CD14-positive monocyte (primary cell): ENCODE data around the gene GNAZ. TPM values are rescaled to one million over a fixed set of nuclear protein-coding genes. Genes with fewer than 3 reads are reported as not detected.

Experiments
- DNase-seq, 3 donors: peaks; one replicate each; pipeline ENCODE4 v3.0.0-alpha.2; 2011 to 2022
- H2AFZ ChIP-seq: 2 replicates; pipeline ENCODE4 v1.6.0; 2012; ENCODE audit warnings: mild to moderate bottlenecking, low read depth, low read length, inconsistent platforms; ENCODE audit not compliant: insufficient read depth, poor library complexity, severe bottlenecking
- H3K27ac ChIP-seq, 2 donors: 1 replicate in 1 of 2; 2 replicates in 1 of 2; pipeline ENCODE4 v1.5.1; 2012 to 2013; ENCODE audit warnings: low read length in 2 of 2, control low read depth in 1 of 2, inconsistent platforms in 1 of 2, low read depth in 1 of 2, mild to moderate bottlenecking in 1 of 2
- H3K27me3 ChIP-seq, 2 donors: one replicate each; pipeline versions ENCODE4 v1.6.0 to v1.6.1; 2011 to 2013; ENCODE audit warnings: low read length in 2 of 2; ENCODE audit not compliant: control insufficient read depth in 2 of 2, insufficient read depth in 2 of 2
- H3K36me3 ChIP-seq, 2 donors: replicated peaks in 1 of 2; 1 replicate in 1 of 2; 2 replicates in 1 of 2; pipeline versions ENCODE4 v1.5.1 to v1.6.1; 2012 to 2013; ENCODE audit warnings: low read length in 2 of 2, control low read depth in 1 of 2, inconsistent platforms in 1 of 2, mild to moderate bottlenecking in 1 of 2; ENCODE audit not compliant: insufficient read depth in 2 of 2, control insufficient read depth in 1 of 2
- H3K4me1 ChIP-seq, 2 donors: 1 replicate in 1 of 2; 2 replicates in 1 of 2; pipeline versions ENCODE4 v1.5.1 to v1.6.1; 2012 to 2013; ENCODE audit warnings: low read length in 2 of 2, control low read depth in 1 of 2, inconsistent platforms in 1 of 2, mild to moderate bottlenecking in 1 of 2, moderate library complexity in 1 of 2; ENCODE audit not compliant: insufficient read depth in 2 of 2, control insufficient read depth in 1 of 2
- H3K4me2 ChIP-seq: replicated peaks from 2 replicates; pipeline ENCODE3; 2012; ENCODE audit warnings: low read length, moderate library complexity, mild to moderate bottlenecking; ENCODE audit not compliant: poor library complexity, severe bottlenecking; ENCODE audit errors: extremely low read depth
- H3K4me3 ChIP-seq, 3 experiments: fragments of 200-600 bp in 1 of 3; sonication (generic) in 1 of 3; replicated peaks in 1 of 3; 1 replicate in 2 of 3; 2 replicates in 1 of 3; pipeline ENCODE4 v1.5.1; 2011 to 2013; ENCODE audit warnings: low read length in 3 of 3, mild to moderate bottlenecking in 3 of 3, control low read depth in 2 of 3, low read depth in 2 of 3, inconsistent platforms in 1 of 3, moderate library complexity in 1 of 3
- H3K79me2 ChIP-seq: 2 replicates; pipeline ENCODE4 v1.6.0; 2012; ENCODE audit warnings: mild to moderate bottlenecking, control low read depth, inconsistent platforms, low read length, moderate library complexity; ENCODE audit not compliant: insufficient read depth
- H3K9ac ChIP-seq: 2 replicates; pipeline ENCODE4 v1.6.0; 2017; ENCODE audit warnings: low read length, mild to moderate bottlenecking; ENCODE audit not compliant: insufficient read depth, poor library complexity, severe bottlenecking
- H3K9me3 ChIP-seq, 2 donors: replicated peaks in 1 of 2; 1 replicate in 1 of 2; 2 replicates in 1 of 2; pipeline versions ENCODE4 v1.5.1 to v1.6.1; 2012 to 2013; ENCODE audit warnings: low read length in 2 of 2, control low read depth in 1 of 2; ENCODE audit not compliant: control insufficient read depth in 1 of 2, insufficient read depth in 1 of 2
- H4K20me1 ChIP-seq: 2 replicates; pipeline ENCODE4 v1.6.0; 2012; ENCODE audit warnings: mild to moderate bottlenecking, low read length, control low read depth, moderate library complexity; ENCODE audit not compliant: insufficient read depth
- H3K27ac Mint-ChIP-seq, 7 donors: one replicate each; pipeline ENCODE4 v1.8.0; 2020; ENCODE audit warnings: mild to moderate bottlenecking in 7 of 7, mixed read lengths in 7 of 7, moderate library complexity in 6 of 7, inconsistent platforms in 2 of 7
- H3K27me3 Mint-ChIP-seq, 3 donors: one replicate each; pipeline ENCODE4 v1.8.0; 2021 to 2022; ENCODE audit warnings: low read depth in 3 of 3, mild to moderate bottlenecking in 3 of 3, mixed read lengths in 3 of 3, moderate library complexity in 3 of 3, inconsistent platforms in 1 of 3
- H3K36me3 Mint-ChIP-seq, 2 donors: one replicate each; pipeline ENCODE4 v1.8.0; 2020; ENCODE audit warnings: mixed read lengths in 2 of 2, inconsistent platforms in 1 of 2, mild to moderate bottlenecking in 1 of 2
- H3K4me1 Mint-ChIP-seq: one replicate; pipeline ENCODE4 v1.8.0; 2020; ENCODE audit warnings: mild to moderate bottlenecking, mixed read lengths
- H3K4me3 Mint-ChIP-seq, 2 donors: one replicate each; pipeline ENCODE4 v1.8.0; 2020; ENCODE audit warnings: mild to moderate bottlenecking in 2 of 2, mixed read lengths in 2 of 2, moderate library complexity in 1 of 2
- H3K9me3 Mint-ChIP-seq, 7 donors: one replicate each; pipeline ENCODE4 v1.8.0; 2020 to 2022; ENCODE audit warnings: mixed read lengths in 7 of 7, mild to moderate bottlenecking in 6 of 7, moderate library complexity in 6 of 7, inconsistent platforms in 2 of 7
- WGBS: methylation state at CpG from one replicate; pipeline ENCODE4 v1.1.5; 2013; ENCODE audit warnings: missing lambda C conversion rate; ENCODE audit not compliant: insufficient coverage; 5-methylcytosine and 5-hydroxymethylcytosine counted together
- intact Hi-C, 2 donors: fragments of 100-400 bp; cut with micrococcal nuclease; formaldehyde crosslinking; loops; one replicate each; pipeline versions ENCODE4 v1.15.0 to v1.15.1; 2023
- polyA plus RNA-seq, 3 donors: library from polyadenylated mRNA; depleted of rRNA in 1 of 3; unstranded in 2 of 3; stranded (reverse) in 1 of 3; fragments of 300-500 nt in 2 of 3; fragments of >200 nt in 1 of 3; fragmentation: Illumina TruSeq in 2 of 3; gene quantifications; 1 replicate in 2 of 3; 2 replicates in 1 of 3; pipeline ENCODE4 v1.2.3, GENCODE V29; 2012 to 2021
- TF ChIP-seq, protein P1 (sequence below): fragments of 200-600 bp; IDR thresholded peaks from one replicate; pipeline ENCODE4 v1.8.0; 2022; ENCODE audit warnings: antibody characterized with exemption, mild to moderate bottlenecking

GNAZ gene
- polyA plus RNA-seq, 3 donors: 0.04 to 0.05 TPM; not detected in 1

DNA sequence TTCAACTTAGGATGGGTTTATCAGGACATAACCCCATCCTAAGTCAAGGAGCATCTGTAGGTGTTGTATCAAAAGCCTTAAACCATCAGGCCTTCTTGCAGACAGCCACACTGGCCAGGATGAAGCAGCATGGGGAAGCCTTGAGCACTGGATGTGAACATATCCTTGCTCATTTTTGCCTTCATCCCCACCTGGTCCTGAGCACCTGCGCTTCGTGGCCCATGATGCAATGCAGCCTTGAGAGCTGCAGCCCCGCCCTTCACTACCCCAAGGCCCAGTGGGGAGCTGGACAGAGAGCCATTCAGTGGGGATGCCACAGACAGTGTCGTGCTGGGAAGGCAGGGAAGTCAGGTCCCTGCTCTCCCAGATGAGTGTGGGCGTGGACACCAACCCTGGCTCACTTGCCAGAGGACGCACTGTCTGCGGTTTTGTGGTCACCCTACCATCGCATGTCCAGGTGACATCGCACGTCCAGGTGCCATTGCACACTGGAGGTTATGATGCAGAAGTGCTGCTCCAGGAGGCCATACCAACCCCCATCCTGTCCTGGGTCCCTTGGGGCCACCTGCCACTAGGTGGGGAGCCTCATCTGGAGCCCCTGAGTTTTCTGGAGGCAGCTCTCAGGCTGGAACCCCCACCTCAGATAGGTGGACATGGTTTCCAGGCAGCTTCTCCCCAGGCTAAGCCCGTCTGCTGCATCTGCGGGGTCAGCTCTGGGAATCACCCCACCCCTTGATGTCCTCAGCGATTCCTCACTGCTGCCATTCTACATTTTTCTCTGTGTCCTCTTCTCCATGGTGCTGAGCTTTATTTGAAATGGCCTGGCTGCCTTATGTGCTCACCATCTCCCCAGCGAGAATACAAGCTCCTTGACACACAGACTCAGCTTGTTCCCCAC is 14.4 kb downstream of the GNAZ start:
- H3K27ac ChIP-seq: no peak overlapping the region
- Mint-ChIP-seq H3K4me1 (peaks cover 21% of the 10 kb centered on the region), H3K9me3 (no peaks in the 10 kb centered on the region), H3K27me3 (peaks cover 0 to 12% (median 2%) of the 10 kb centered on the region in 3 donors), H3K27ac (no peak overlapping the region), H3K4me3 (no peak overlapping the region), H3K36me3 (no peaks in the 10 kb centered on the region)
- no peak for DNase-seq
- no peaks in the 10 kb centered on the region for H3K9me3 ChIP-seq
- H3K79me2 ChIP-seq: no peaks in the 10 kb centered on the region
- TF ChIP-seq, protein P1, sequence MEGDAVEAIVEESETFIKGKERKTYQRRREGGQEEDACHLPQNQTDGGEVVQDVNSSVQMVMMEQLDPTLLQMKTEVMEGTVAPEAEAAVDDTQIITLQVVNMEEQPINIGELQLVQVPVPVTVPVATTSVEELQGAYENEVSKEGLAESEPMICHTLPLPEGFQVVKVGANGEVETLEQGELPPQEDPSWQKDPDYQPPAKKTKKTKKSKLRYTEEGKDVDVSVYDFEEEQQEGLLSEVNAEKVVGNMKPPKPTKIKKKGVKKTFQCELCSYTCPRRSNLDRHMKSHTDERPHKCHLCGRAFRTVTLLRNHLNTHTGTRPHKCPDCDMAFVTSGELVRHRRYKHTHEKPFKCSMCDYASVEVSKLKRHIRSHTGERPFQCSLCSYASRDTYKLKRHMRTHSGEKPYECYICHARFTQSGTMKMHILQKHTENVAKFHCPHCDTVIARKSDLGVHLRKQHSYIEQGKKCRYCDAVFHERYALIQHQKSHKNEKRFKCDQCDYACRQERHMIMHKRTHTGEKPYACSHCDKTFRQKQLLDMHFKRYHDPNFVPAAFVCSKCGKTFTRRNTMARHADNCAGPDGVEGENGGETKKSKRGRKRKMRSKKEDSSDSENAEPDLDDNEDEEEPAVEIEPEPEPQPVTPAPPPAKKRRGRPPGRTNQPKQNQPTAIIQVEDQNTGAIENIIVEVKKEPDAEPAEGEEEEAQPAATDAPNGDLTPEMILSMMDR: no peak
- 93% methylated on average over 13 of the region's 14 CpGs for WGBS
- intact Hi-C loops: no loop called here
- H3K36me3 ChIP-seq: no peaks in the 10 kb centered on the region
- no peaks in the 10 kb centered on the region for H3K27me3 ChIP-seq
- H3K4me1 ChIP-seq: peaks cover 15 to 19% of the 10 kb centered on the region in 2 donors
- no peak overlapping the region for H2AFZ ChIP-seq
- H3K4me3 ChIP-seq: no peak overlapping the region
- H3K9ac ChIP-seq: no peak overlapping the region
- H4K20me1 ChIP-seq: no peaks in the 10 kb centered on the region
- H3K4me2 ChIP-seq: no peak overlapping the region

DNA sequence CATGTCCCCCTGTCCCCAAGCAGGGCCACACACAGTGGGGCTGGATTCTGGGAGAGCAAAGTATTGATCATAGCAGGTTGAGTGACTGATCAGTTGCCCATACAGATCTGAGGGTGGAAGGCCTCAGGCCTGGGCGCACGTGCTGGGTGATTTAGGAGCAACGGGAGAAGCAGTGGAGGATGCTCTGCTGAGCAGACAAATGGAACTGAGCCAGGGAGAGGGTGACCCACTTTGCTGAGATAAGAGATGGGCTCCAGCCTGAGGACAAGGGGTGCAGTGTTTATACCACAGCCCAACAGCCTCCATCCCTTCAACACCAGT is 15.0 kb downstream of the GNAZ start:
- Histone ChIP-seq H3K9me3 (no peaks in the 10 kb centered on the region), H3K9ac (no peak overlapping the region), H3K79me2 (no peaks in the 10 kb centered on the region), H3K4me2 (no peak overlapping the region), H3K36me3 (no peaks in the 10 kb centered on the region), H4K20me1 (no peaks in the 10 kb centered on the region), H3K27me3 (no peaks in the 10 kb centered on the region), H3K4me1 (peaks cover 15 to 19% of the 10 kb centered on the region in 2 donors), H3K4me3 (no peak overlapping the region), H3K27ac (no peak overlapping the region), H2AFZ (no peak overlapping the region)
- Mint-ChIP-seq H3K9me3 (no peaks in the 10 kb centered on the region), H3K27me3 (peaks cover 0 to 11% (median 2%) of the 10 kb centered on the region in 3 donors), H3K4me1 (peaks cover 21% of the 10 kb centered on the region), H3K4me3 (no peak overlapping the region), H3K36me3 (no peaks in the 10 kb centered on the region), H3K27ac (no peak overlapping the region)
- intact Hi-C loops: no loop called here
- TF ChIP-seq, protein P1: no peak
- DNase-seq: no peak
- WGBS: 100% methylated on average over 2 of the region's 3 CpGs
